SK-N-MC (cell line): ENCODE results near the gene COL6A3.

ENCODE experiments used
- EZH2 ChIP-seq: fragments of 200-600 bp; sonication (generic); IDR thresholded peaks from one replicate; pipeline ENCODE4 v1.6.1; 2017; ENCODE audit warnings: antibody characterized with exemption
- FOXP2 ChIP-seq: optimal IDR thresholded peaks from 2 replicates; pipeline ENCODE3; 2011; ENCODE audit warnings: mild to moderate bottlenecking, moderate library complexity; ENCODE audit not compliant: insufficient read depth; ENCODE audit errors: extremely low read length, control extremely low read depth
- POLR2AphosphoS5 ChIP-seq: IDR thresholded peaks from 2 replicates; pipeline ENCODE4 v1.6.1; 2012; ENCODE audit warnings: mild to moderate bottlenecking, low read depth, low read length, borderline replicate concordance

DNA sequence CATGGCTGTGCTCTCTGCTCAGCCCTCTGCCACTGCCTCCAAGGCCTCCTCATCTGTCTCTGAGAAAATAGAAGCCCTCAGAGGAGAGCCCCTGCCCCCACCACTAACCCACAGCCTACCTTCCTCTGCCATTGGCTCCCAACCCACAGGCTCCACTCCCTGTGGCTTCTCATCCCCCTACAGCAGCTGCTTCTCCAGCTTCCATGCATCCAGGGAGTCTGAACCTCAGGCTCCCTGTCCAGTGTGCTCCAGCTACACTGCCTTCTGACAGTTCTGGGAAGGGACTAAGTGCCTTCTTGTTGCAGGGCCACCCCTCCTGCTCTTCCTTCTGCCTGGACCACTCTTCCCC is 29.3 kb downstream of the COL6A3 start:
- TF ChIP-seq POLR2AphosphoS5 (no peak), EZH2 (no peak), FOXP2 (no peak)
